Fibroblast of peridontal ligament (primary cell): ENCODE results near the gene ARHGEF3.
"Not testable (repeated sequence)": the region's sequence is repeated elsewhere in the genome, so short reads cannot be mapped to it uniquely, and the experiment has no call there.

ENCODE experiments used
- DNase-seq: peaks from one replicate; pipeline ENCODE4 v3.0.0-alpha.2; 2010; ENCODE audit errors: extremely low read depth

ARHGEF3 gene

DNA sequence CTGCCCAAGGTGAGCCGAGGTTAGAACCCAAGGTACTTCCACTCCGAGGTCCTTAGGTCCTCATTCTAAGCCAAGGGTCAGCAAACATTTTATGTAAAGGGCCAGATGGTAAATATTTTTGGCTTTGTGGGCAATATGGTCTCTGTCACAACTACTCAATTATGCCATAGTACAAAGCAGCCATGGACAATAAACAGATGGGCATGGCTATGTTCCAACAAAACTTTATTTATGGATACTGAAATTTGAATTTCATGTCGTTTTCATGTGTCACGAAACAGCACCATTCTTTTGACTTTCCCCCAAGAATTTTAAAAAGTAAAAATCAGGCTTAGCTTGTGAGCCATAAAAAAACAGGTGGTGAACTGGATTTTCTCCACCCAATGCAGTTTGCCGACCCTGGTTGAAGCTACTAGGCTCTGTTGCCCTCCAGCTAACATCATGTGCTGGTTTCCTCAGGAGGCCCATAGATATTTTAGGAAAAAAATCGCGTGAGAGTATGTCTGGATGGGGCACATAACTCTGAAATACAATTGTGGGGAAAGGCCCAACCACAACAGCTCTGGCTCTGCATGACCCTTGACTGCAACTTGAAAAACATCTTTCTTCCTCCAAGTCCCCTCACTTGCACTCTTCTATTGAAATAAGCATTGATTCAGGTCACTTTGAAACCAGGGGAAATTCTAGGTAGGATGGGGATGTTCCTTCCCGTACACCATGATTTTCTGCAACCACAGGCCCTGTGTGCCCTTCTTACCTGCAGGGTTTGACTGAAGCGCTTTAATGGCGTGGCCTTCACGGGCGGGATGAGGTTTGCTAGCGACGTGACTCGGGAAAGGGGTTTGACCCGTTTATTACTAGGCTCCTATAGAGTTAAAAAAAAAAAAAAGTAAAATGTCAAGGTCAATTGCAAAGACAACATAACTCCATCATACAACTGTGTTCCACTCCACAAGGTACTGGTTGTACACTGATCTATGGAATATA lies 28.5 kb downstream of the ARHGEF3 start:
- peak; percentile 33 for DNase-seq

GRCh38 chr3:56771376-56771775 lies 30.4 kb downstream of the ARHGEF3 start:
- no peak for DNase-seq

DNA sequence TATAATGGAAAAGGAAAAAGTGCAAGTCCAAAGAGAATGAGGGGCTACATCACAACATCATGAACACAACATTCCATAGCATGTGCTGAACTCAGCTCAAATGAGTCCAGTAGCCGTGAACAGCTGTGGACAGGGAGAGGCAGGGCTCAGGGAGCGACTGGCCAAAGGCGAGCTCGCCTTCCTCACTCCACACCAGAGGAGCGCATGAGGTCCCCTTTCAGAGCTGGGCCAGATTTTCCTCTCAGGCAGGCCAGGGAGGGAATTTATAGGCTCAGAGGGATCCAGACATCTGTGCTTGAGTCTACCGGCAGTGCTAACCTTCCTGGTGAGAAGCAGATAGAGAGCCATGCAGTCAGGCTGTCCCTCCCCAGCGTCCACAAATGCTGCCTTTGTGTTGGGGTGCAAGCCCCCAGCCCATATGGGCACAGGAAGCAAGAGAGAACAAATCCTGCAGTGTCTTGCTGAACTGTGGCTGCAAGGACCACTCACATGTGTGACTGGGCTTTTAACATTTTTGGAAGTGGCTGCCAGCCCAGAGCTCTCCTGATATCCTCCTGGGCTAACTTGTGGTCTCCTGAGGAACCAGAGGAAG lies 32.5 kb downstream of the ARHGEF3 start:
- no peak for DNase-seq

DNA sequence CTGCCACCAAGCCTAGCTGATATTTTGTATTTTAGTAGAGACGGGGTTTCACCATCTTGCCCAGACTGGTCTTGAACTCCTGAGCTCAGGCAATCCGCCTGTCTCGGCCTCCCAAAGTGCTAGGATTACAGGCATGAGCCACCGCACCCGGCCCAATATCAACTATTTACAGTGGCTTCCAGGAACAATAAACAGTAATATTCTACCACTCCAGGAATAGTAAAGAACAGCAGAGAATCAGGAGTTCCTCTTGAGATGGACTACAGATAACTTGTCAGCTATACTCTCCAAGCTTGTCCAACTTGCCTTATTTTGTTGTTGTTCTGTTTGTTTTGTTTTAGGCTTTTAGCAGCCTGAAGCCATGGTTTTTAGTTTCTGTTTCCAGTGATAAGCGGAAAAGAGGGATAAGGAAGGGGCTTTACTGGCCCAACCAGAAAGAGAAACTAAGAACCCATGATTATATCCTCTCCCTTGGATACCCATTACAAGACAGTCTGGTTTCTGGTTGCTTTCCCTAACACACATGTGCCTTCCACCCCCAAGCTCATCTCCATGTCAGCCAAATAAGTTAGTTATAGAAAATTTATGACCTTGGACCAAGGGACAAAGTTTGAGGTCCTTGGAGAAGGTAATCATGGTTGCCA lies 36.7 kb downstream of the ARHGEF3 start:
- no peak for DNase-seq

DNA sequence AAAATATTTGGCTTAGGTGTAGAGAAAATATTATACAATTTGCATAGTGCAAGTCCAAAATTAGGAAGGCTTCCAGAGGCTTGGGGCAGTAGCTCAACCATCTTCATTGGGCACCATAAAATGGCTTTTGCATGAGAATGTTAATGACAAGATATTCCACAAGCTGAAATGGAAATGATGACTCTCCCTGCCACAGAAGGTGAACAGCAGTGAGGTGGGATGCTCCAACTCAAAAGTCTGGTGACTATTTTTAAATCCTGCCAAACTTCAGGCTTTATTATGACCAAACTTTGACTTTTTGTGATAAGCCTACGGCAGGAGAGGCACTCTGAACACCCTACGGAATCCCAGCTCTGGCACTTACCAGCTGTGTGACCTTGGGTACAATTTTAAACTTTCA lies 37.6 kb downstream of the ARHGEF3 start:
- DNase-seq = no peak

GRCh38 chr3:56763233-56763632 lies 38.5 kb downstream of the ARHGEF3 start:
- no peak for DNase-seq

GRCh38 chr3:56762718-56763117 lies 39.0 kb downstream of the ARHGEF3 start:
- DNase-seq = no peak

DNA sequence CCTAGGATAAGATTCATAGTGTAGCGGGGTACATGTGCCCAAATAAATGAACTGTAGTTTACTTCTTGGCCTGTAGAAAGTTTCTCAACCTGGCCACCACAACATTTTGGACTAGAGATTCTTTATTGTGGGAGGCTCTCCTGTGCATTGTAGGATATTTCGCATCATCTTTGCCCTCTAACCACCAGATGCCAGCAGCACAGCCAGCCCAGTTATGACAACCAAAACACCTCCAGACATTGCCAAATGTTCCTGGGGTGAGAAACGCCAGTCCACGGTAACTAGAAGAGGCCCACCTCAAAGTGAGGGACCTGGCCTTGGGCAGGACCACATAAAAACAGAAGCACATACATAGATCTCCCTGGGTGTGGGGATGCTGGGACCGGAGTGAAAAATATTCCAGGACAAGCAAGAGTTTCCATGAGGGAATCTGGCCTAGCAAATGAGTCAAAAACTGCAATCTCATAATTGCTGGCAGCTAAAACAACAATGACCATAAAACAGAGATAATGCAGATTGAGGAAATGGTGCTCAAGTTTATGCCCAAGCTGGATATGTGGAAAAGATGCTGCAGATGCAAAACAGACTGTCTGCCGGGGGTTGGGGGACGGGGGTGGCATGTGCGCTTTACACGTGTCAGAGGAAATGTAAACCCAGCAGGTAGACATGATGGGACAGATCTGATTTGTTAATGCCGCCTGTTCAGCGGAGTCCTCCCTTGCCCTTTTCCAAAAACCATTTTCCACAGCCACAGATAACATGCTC lies 39.7 kb downstream of the ARHGEF3 start:
- DNase-seq = peak; percentile 74

GRCh38 chr3:56761023-56761422 lies 40.7 kb downstream of the ARHGEF3 start:
- DNase-seq = no peak

GRCh38 chr3:56759532-56759931 lies 42.2 kb downstream of the ARHGEF3 start:
- DNase-seq = no peak

DNA sequence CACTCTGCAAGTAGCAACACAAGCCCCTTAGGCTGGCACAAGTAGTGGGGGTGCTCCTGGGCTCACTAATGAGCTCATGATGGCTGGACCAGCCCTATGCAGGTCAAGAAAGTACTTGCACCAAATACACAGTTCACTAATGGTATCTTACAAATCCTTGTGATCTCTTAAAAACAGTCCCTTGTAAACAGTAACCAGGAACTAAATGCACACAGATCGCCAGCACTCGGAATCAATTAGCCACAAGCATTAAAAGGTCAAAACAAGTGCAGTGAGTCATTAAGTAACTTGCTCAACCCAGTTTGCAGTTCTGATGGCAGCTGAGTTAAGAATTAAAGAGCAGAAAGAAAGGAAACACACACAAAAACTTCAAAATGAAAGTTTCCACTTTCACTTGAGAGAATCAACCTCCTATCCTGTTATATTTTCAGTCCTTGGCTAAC lies 43.2 kb downstream of the ARHGEF3 start:
- DNase-seq = peak; percentile 93

- not testable (repeated sequence) for DNase-seq
Measured at GRCh38 chr3:56758042-56758441, 43.7 kb downstream of the ARHGEF3 start.

GRCh38 chr3:56754741-56755417 lies 46.9 kb downstream of the ARHGEF3 start:
- no peak for DNase-seq

- DNase-seq = peak; percentile 28
Measured at GRCh38 chr3:56753206-56753820, 48.4 kb downstream of the ARHGEF3 start.

GRCh38 chr3:56751056-56751707 lies 50.6 kb downstream of the ARHGEF3 start:
- no peak for DNase-seq

DNA sequence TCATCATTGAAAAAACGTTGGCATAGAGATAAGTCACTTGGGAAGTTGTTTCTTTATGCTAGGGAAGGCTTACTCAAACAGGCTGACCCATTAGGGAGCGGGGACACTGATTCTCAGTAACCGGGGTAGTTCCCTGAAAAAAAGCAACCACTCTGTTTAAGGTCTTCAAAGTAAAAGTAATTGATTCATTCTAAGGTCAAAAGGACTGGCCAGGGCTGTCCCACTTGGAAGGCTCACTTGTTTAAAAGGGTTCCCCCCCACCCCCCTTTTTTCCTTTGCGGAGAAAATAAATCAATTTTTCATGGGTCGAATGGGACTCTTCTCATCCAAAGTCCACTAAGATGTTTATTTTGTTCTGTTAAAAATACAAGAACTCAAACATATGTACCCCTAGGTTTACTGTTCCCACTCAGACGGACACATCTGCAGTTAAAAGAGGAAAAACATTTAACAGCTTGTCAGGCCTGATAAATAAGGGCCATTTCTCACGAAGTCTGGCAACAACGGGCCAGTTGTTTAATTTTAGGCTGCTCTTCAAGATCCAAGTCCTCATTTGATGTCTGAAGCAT lies 53.0 kb downstream of the ARHGEF3 start:
- no peak for DNase-seq

GRCh38 chr3:56747150-56747549 lies 54.6 kb downstream of the ARHGEF3 start:
- DNase-seq = no peak

- no peak for DNase-seq
Measured at GRCh38 chr3:56744016-56744415, 57.7 kb downstream of the ARHGEF3 start.

DNA sequence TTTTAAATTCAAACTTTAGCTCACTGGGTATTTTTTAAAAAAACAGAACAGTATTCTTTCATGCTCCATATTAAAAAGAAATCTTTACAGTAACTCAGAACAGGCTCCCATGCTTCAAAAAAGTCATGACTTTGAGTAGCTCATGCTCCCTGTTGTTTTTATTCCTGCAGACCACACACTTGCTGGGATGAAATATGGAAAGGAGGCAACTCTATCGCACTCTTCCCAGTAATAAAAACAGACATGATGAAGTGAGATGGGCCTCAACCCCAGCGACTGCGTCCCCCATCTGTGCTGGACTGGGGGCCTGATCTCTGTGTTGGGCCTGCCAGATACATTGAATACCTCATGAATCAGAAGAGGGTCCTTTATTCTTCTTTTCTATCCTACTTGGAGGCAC lies 58.9 kb downstream of the ARHGEF3 start:
- no peak for DNase-seq

DNA sequence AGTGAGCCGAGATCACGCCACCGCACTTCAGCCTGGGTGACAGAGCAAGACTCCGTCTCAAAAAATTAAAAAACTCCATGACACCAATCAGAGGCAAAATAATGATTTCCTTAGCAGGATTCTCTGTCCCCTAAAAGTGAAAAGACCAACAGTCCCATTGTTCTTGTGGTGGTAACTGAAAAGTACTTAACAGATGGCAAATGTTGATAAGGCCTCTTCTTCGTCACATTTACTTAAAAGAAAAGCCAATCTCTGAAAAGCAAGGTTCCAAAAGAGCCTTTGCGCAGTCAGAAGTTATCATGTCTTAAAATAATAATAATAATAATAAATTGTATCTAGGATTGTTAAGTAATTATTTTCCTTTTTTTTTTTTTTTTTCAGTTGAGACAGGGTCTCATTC lies 62.7 kb downstream of the ARHGEF3 start:
- DNase-seq = no peak
